GM12878 (cell line): ENCODE measurements around the gene ZKSCAN8. TPM values are rescaled to one million over a fixed set of nuclear protein-coding genes. Genes with fewer than 3 reads are reported as not detected.

Experiments used
- ATAC-seq: fragments of 200-7000 bp; cut with Tn5 transposase; 3 replicates; pipeline ENCODE4 v1.9.1; 2020; ENCODE audit warnings: mild to moderate bottlenecking, moderate library complexity
- BruUV-seq: library from RNA; stranded (reverse); fragments of 400-500 nt; replicated peaks from 2 replicates; lab custom pipeline; 2021; lab: Mats Ljungman, UMichigan
- CTCF ChIA-PET: fragments of 300-600 bp; sonication (Branson Sonifier 250); formaldehyde crosslinking; extraction: SDS; loops from one replicate; lab custom pipeline; 2021; ENCODE audit warnings: inconsistent platforms; lab: Yijun Ruan, JAX
- POLR2A ChIA-PET: fragments of 350-600 bp; formaldehyde crosslinking; extraction: SDS; loops from one replicate; lab custom pipeline; 2021; ENCODE audit warnings: inconsistent platforms; lab: Charles Lee
- RAD21 ChIA-PET: fragments of 300-600 bp; sonication (Branson Sonifier 250); formaldehyde crosslinking; loops from one replicate; lab custom pipeline; 2023; ENCODE audit warnings: antibody characterized with exemption; ENCODE audit not compliant: unreplicated experiment; lab: Charles Lee
- SMC1A ChIA-PET: fragments of 300-600 bp; sonication (Branson Sonifier 250); formaldehyde crosslinking; loops from one replicate; lab custom pipeline; 2023; ENCODE audit not compliant: unreplicated experiment, uncharacterized antibody; lab: Charles Lee
- DNase-seq: peaks from one replicate; pipeline ENCODE4 v3.0.0-alpha.2; 2011; ENCODE audit warnings: low read depth, low spot score
- FAIRE-seq: peaks from 3 replicates; lab custom pipeline; 2011; peaks lifted over from hg19 to GRCh38; lab: Jason Lieb, UNC
- H2AFZ ChIP-seq: 2 replicates; pipeline ENCODE4 v1.6.0; 2011; ENCODE audit warnings: low read depth, low read length, control low read depth; ENCODE audit not compliant: control insufficient read depth
- H3K27ac ChIP-seq: 2 replicates; pipeline ENCODE4 v1.5.1; 2011; ENCODE audit warnings: control low read depth; ENCODE audit not compliant: control insufficient read depth, insufficient read depth
- H3K27me3 ChIP-seq, 2 experiments: replicated peaks in 1 of 2; 2 replicates each; pipeline versions ENCODE4 v1.6.0 to v1.6.1; 2011; ENCODE audit warnings: low read length in 1 of 2; ENCODE audit not compliant: control insufficient read depth in 2 of 2, insufficient read depth in 2 of 2
- H3K36me3 ChIP-seq, 2 experiments: 2 replicates each; pipeline ENCODE4 v1.5.1; 2011; ENCODE audit warnings: low read length in 1 of 2; ENCODE audit not compliant: control insufficient read depth in 2 of 2, insufficient read depth in 2 of 2
- H3K4me1 ChIP-seq: 2 replicates; pipeline ENCODE4 v1.6.1; 2011; ENCODE audit warnings: mild to moderate bottlenecking, low read length, moderate library complexity, mixed read lengths; ENCODE audit not compliant: control insufficient read depth, insufficient read depth
- H3K4me2 ChIP-seq: 2 replicates; pipeline ENCODE4 v1.6.0; 2011; ENCODE audit warnings: control low read depth; ENCODE audit not compliant: control insufficient read depth, insufficient read depth
- H3K4me3 ChIP-seq: fragments of 200-600 bp; sonication (generic); 2 replicates; pipeline ENCODE4 v1.5.1; 2016
- H3K79me2 ChIP-seq: 2 replicates; pipeline ENCODE4 v1.6.0; 2011; ENCODE audit warnings: low read length; ENCODE audit not compliant: control insufficient read depth, insufficient read depth
- H3K9ac ChIP-seq: 2 replicates; pipeline ENCODE4 v1.8.0; 2011; ENCODE audit warnings: low read length, control low read depth, mixed read lengths; ENCODE audit not compliant: control insufficient read depth, insufficient read depth
- H3K9me3 ChIP-seq: replicated peaks from 3 replicates; pipeline ENCODE4 v1.5.1; 2011; ENCODE audit warnings: mild to moderate bottlenecking, low read length; ENCODE audit not compliant: control insufficient read depth, insufficient read depth
- H4K20me1 ChIP-seq: 2 replicates; pipeline ENCODE4 v1.6.0; 2011; ENCODE audit not compliant: control insufficient read depth, insufficient read depth
- CHD1 ChIP-seq: IDR thresholded peaks from 2 replicates; pipeline ENCODE4 v1.6.1; 2012; ENCODE audit warnings: low read depth, low read length, improper control_type of control experiment
- CREM ChIP-seq: IDR thresholded peaks from 2 replicates; pipeline ENCODE4 v1.6.1; 2014; ENCODE audit warnings: antibody characterized with exemption, low read depth
- FOXK2 ChIP-seq: fragments of 450-650 bp; IDR thresholded peaks from 2 replicates; pipeline ENCODE4 v1.6.1; 2017; ENCODE audit warnings: mild to moderate bottlenecking, moderate library complexity
- HDAC2 ChIP-seq: fragments of 200-600 bp; sonication (generic); IDR thresholded peaks from 2 replicates; pipeline ENCODE4 v1.6.1; 2017
- KDM1A ChIP-seq: fragments of 200-600 bp; sonication (generic); IDR thresholded peaks from 2 replicates; pipeline ENCODE4 v1.6.1; 2016; ENCODE audit warnings: borderline replicate concordance
- MEF2A ChIP-seq: IDR thresholded peaks from 2 replicates; pipeline ENCODE4 v1.6.1; 2011; ENCODE audit warnings: low read depth, mild to moderate bottlenecking, low read length, moderate library complexity; ENCODE audit not compliant: insufficient read depth
- MYC ChIP-seq: IDR thresholded peaks from 2 replicates; pipeline ENCODE4 v1.6.1; 2011; ENCODE audit warnings: mild to moderate bottlenecking, low read length, moderate library complexity, inconsistent platforms; ENCODE audit not compliant: insufficient read depth, insufficient replicate concordance, insufficient read length, severe bottlenecking
- NFYB ChIP-seq: IDR thresholded peaks from 2 replicates; pipeline ENCODE4 v1.6.1; 2011; ENCODE audit warnings: low read depth, mild to moderate bottlenecking, low read length, improper control_type of control experiment, moderate library complexity; ENCODE audit not compliant: insufficient read depth
- NR2C1 ChIP-seq: fragments of 450-650 bp; IDR thresholded peaks from 2 replicates; pipeline ENCODE4 v1.6.1; 2017; ENCODE audit warnings: antibody characterized with exemption, mild to moderate bottlenecking, moderate library complexity
- RAD51 ChIP-seq: fragments of 450-650 bp; IDR thresholded peaks from 2 replicates; pipeline ENCODE4 v1.6.1; 2016; ENCODE audit warnings: moderate library complexity, mild to moderate bottlenecking, inconsistent platforms
- WGBS: methylation state at CpG from one replicate; pipeline ENCODE4 v1.1.6; 2016; ENCODE audit warnings: low lambda C conversion rate; ENCODE audit not compliant: insufficient replicate concordance, insufficient coverage; ENCODE audit errors: missing lambda C conversion rate; 5-methylcytosine and 5-hydroxymethylcytosine counted together
- in situ Hi-C: fragments of 300-500 bp; cut with MboI; formaldehyde crosslinking; loops from 9 replicates; pipeline ENCODE4 v1.14.3; 2018; ENCODE audit warnings: mixed read lengths
- intact Hi-C: fragments of 100-400 bp; cut with micrococcal nuclease; formaldehyde crosslinking; loops from one replicate; pipeline ENCODE4 v1.14.2; 2022; ENCODE audit not compliant: unreplicated experiment
- polyA plus RNA-seq, 11 experiments: library from polyadenylated mRNA; depleted of rRNA in 4 of 11; unstranded in 6 of 11; stranded (reverse) in 5 of 11; fragments of >200 nt; fragmentation: Nextera tagmentation in 4 of 11; fragmentation: Illumina TruSeq in 1 of 11; extraction: Ambion mirVana in 4 of 11; extraction: Trizol in 1 of 11; gene quantifications; 1 replicate in 1 of 11; 2 replicates in 10 of 11; pipeline versions ENCODE4 v1.2.1 to v1.2.3, GENCODE V29; 2011 to 2016; ENCODE audit warnings: inconsistent platforms in 2 of 11, missing spikeins in 2 of 11, low read depth in 1 of 11
- total RNA-seq, 4 experiments: library from RNA; depleted of rRNA in 3 of 4; stranded (reverse); fragments of >200 nt in 3 of 4; fragmentation: Illumina TruSeq in 1 of 4; extraction: Trizol in 1 of 4; gene quantifications; 2 replicates each; pipeline versions ENCODE4 v1.2.1 to v1.2.3, GENCODE V29; 2013 to 2021
- TF ChIP-seq, protein P1 (sequence below): fragments of 450-650 bp; IDR thresholded peaks from 2 replicates; pipeline ENCODE4 v1.6.1; 2016; ENCODE audit warnings: mild to moderate bottlenecking
- TF ChIP-seq, protein P2 (sequence below): IDR thresholded peaks from 2 replicates; pipeline ENCODE4 v1.6.1; 2012; ENCODE audit warnings: improper control_type of control experiment, low read depth, low read length; ENCODE audit not compliant: insufficient replicate concordance
- TF ChIP-seq, protein P3 (sequence below): fragments of 450-650 bp; formaldehyde crosslinking; IDR thresholded peaks from 2 replicates; pipeline ENCODE4 v1.4.0; 2022; ENCODE audit warnings: mild to moderate bottlenecking, moderate library complexity

ZKSCAN8 gene
- total and polyA plus RNA-seq, 10 of the 15 experiments (the other 5 are each of a cell fraction or from before 2014, with no cell fraction given) = 1.0 to 17.9 (median 8.7) TPM

DNA sequence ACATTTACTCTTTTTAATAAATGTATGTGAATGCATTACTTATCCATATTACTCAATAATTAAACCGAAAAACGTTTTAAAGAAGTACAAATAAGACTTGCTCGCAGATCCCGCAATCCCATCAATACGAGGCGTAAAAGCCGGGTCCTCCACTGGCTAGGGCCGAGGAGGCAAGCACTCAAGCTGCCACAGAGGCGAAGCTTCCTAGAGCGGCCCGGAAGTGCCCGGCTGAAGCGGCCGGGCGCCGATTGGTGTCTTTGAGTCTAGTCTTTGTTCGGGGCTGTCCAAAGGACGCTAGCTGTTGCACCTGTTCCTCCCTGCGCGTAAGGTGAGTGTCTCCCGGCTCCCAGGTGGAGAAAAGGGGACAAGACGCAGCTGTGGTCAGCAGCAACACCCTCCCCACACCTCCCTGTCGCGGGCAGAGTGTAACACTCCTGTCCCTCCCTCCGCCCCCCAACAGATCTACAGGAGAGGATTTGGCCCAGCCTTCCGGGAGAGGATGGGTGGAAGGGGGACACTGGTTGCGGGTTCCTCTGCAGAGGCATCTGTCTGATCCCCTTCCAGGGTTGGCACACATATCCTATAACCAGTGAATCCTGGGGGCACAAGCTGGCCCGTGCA, 17.2 kb upstream of the ZKSCAN8 start, which contains the start of gene ZSCAN16:
TSS of gene ZSCAN16 (plus strand) at position 260 of the 621 bp plus-strand sequence. CDS start 835 bp downstream, outside the sequence.
- DNase-seq (no peak), FAIRE-seq (peak; percentile 81), ATAC-seq (peak; percentile 100)
- peaks cover 26% of the 10 kb centered on the region for H3K79me2 ChIP-seq
- H3K27me3 ChIP-seq = no peaks in the 10 kb centered on the region
- peaks cover 8% of the 10 kb centered on the region for H3K4me1 ChIP-seq
- BruUV-seq = TSS peak; percentile 78
- peaks cover 0 to 6% of the 10 kb centered on the region in 2 experiments; a peak in 3 of 4 replicates for H3K36me3 ChIP-seq
- WGBS = under 1% methylated on average over 28 of the region's 28 CpGs
- no peaks in the 10 kb centered on the region for H4K20me1 ChIP-seq
- in situ Hi-C loops (no loop called here), intact Hi-C loops (loop anchor here (1.0 kb wide), 2 partner anchors 12 to 17 kb away; partner anchors contain the start of gene ZKSCAN8)
- H3K4me2 ChIP-seq = peak within 1 kb of the TSS; percentile 53
- RAD21 ChIA-PET = interaction anchor here (1.1 to 2.9 kb wide), 4 partner anchors 17 to 232 kb away, joined by 3 to 13 read pairs (median 8); partner anchors contain the start of gene ZKSCAN8
- peak within 1 kb of the TSS; percentile 59 for H3K27ac ChIP-seq
- SMC1A ChIA-PET = interaction anchor here (1.0 to 2.3 kb wide), 4 partner anchors 17 to 305 kb away, joined by 3 to 9 read pairs (median 4); partner anchors contain the start of gene ZKSCAN8
- POLR2A ChIA-PET = interaction anchor here (1.0 to 2.1 kb wide), 3 partner anchors 17 to 259 kb away, joined by 4 to 6 read pairs (median 5); partner anchors contain the start of gene ZKSCAN8
- H2AFZ ChIP-seq = peak within 1 kb of the TSS; percentile 92
- peak within 1 kb of the TSS; percentile 63 for H3K9ac ChIP-seq
- no peaks in the 10 kb centered on the region for H3K9me3 ChIP-seq
- CTCF ChIA-PET = interaction anchor here (1.0 to 3.0 kb wide), 6 partner anchors 9 to 231 kb away, joined by 3 to 18 read pairs (median 6); partner anchors contain the start of gene ZKSCAN8
- H3K4me3 ChIP-seq = peak within 1 kb of the TSS; percentile 76
- TF ChIP-seq FOXK2 = peak; percentile 62; the same call in 1 of the 2 replicates
- no peak for TF ChIP-seq KDM1A
- TF ChIP-seq MEF2A = no peak
- TF ChIP-seq, protein P1, sequence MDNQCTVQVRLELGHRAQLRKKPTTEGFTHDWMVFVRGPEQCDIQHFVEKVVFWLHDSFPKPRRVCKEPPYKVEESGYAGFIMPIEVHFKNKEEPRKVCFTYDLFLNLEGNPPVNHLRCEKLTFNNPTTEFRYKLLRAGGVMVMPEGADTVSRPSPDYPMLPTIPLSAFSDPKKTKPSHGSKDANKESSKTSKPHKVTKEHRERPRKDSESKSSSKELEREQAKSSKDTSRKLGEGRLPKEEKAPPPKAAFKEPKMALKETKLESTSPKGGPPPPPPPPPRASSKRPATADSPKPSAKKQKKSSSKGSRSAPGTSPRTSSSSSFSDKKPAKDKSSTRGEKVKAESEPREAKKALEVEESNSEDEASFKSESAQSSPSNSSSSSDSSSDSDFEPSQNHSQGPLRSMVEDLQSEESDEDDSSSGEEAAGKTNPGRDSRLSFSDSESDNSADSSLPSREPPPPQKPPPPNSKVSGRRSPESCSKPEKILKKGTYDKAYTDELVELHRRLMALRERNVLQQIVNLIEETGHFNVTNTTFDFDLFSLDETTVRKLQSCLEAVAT = 0 out of 2 replicates have a peak, but pooled peaks have one; percentile 23
- no peak for TF ChIP-seq NR2C1
- TF ChIP-seq CREM = no peak
- no peak for TF ChIP-seq HDAC2
- peak; percentile 70 for TF ChIP-seq NFYB
- TF ChIP-seq MYC = no peak
- TF ChIP-seq RAD51 = no peak
- no peak for TF ChIP-seq CHD1
- TF ChIP-seq, protein P2, sequence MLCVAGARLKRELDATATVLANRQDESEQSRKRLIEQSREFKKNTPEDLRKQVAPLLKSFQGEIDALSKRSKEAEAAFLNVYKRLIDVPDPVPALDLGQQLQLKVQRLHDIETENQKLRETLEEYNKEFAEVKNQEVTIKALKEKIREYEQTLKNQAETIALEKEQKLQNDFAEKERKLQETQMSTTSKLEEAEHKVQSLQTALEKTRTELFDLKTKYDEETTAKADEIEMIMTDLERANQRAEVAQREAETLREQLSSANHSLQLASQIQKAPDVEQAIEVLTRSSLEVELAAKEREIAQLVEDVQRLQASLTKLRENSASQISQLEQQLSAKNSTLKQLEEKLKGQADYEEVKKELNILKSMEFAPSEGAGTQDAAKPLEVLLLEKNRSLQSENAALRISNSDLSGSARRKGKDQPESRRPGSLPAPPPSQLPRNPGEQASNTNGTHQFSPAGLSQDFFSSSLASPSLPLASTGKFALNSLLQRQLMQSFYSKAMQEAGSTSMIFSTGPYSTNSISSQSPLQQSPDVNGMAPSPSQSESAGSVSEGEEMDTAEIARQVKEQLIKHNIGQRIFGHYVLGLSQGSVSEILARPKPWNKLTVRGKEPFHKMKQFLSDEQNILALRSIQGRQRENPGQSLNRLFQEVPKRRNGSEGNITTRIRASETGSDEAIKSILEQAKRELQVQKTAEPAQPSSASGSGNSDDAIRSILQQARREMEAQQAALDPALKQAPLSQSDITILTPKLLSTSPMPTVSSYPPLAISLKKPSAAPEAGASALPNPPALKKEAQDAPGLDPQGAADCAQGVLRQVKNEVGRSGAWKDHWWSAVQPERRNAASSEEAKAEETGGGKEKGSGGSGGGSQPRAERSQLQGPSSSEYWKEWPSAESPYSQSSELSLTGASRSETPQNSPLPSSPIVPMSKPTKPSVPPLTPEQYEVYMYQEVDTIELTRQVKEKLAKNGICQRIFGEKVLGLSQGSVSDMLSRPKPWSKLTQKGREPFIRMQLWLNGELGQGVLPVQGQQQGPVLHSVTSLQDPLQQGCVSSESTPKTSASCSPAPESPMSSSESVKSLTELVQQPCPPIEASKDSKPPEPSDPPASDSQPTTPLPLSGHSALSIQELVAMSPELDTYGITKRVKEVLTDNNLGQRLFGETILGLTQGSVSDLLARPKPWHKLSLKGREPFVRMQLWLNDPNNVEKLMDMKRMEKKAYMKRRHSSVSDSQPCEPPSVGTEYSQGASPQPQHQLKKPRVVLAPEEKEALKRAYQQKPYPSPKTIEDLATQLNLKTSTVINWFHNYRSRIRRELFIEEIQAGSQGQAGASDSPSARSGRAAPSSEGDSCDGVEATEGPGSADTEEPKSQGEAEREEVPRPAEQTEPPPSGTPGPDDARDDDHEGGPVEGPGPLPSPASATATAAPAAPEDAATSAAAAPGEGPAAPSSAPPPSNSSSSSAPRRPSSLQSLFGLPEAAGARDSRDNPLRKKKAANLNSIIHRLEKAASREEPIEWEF = no peak
- TF ChIP-seq, protein P3, sequence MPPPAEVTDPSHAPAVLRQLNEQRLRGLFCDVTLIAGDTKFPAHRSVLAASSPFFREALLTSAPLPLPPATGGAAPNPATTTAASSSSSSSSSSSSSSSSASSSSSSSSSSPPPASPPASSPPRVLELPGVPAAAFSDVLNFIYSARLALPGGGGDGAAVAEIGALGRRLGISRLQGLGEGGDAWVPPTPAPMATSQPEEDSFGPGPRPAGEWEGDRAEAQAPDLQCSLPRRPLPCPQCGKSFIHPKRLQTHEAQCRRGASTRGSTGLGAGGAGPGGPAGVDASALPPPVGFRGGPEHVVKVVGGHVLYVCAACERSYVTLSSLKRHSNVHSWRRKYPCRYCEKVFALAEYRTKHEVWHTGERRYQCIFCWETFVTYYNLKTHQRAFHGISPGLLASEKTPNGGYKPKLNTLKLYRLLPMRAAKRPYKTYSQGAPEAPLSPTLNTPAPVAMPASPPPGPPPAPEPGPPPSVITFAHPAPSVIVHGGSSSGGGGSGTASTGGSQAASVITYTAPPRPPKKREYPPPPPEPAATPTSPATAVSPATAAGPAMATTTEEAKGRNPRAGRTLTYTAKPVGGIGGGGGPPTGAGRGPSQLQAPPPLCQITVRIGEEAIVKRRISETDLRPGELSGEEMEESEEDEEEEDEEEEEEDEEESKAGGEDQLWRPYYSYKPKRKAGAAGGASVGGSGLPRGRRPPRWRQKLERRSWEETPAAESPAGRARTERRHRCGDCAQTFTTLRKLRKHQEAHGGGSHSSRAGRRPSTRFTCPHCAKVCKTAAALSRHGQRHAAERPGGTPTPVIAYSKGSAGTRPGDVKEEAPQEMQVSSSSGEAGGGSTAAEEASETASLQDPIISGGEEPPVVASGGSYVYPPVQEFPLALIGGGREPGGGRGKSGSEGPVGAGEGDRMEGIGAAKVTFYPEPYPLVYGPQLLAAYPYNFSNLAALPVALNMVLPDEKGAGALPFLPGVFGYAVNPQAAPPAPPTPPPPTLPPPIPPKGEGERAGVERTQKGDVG (CRISPR knock-in tag) = no peak
